K562 (cell line): ENCODE results near the gene TAF1A. TPM values are rescaled to one million over a fixed set of nuclear protein-coding genes. Genes with fewer than 3 reads are reported as not detected.

Experiments used
- ATAC-seq: fragments of 200-7000 bp; cut with Tn5 transposase; 3 replicates; pipeline ENCODE4 v1.9.1; 2020; ENCODE audit warnings: moderate library complexity
- BruUV-seq: library from RNA; stranded (reverse); fragments of 400-500 nt; replicated peaks from 2 replicates; lab custom pipeline; 2021; lab: Mats Ljungman, UMichigan
- CTCF ChIA-PET: fragments of 300-600 bp; formaldehyde crosslinking; extraction: SDS; loops from one replicate; lab custom pipeline; 2021; ENCODE audit warnings: low intra/inter-chr PET ratio; lab: Yijun Ruan, JAX
- POLR2A ChIA-PET: fragments of 300-600, 350-650 bp; sonication (Branson Sonifier 250); formaldehyde crosslinking; extraction: SDS; loops from one replicate; lab custom pipeline; 2021; ENCODE audit warnings: antibody characterized with exemption, inconsistent platforms; lab: Yijun Ruan, JAX
- DNase-seq, 4 experiments: peaks; one replicate each; pipeline versions ENCODE4 v3.0.0 to v3.0.0-alpha.2; 2011 to 2018; ENCODE audit warnings: low spot score in 3 of 4, mixed read lengths in 3 of 4; ENCODE audit errors: extremely low read depth in 1 of 4
- FAIRE-seq: peaks from 2 replicates; lab custom pipeline; 2011; peaks lifted over from hg19 to GRCh38; lab: Jason Lieb, UNC
- H2AFZ ChIP-seq: 2 replicates; pipeline ENCODE4 v1.6.0; 2011; ENCODE audit warnings: low read depth, low read length, control low read depth, inconsistent platforms
- H3K27ac ChIP-seq: fragments of 200-600 bp; 3 replicates; pipeline ENCODE4 v1.8.0; 2011; ENCODE audit warnings: low read depth, mild to moderate bottlenecking, control low read depth, inconsistent platforms, low read length, moderate library complexity, mixed read lengths; ENCODE audit errors: extremely low read depth
- H3K27me3 ChIP-seq, 2 experiments: fragments of 300-600 bp in 1 of 2; 2 replicates in 1 of 2; 3 replicates in 1 of 2; pipeline versions ENCODE4 v1.6.0 to v1.8.0; 2011; ENCODE audit warnings: inconsistent platforms in 2 of 2, low read length in 2 of 2, mild to moderate bottlenecking in 1 of 2, mixed read lengths in 1 of 2, moderate library complexity in 1 of 2; ENCODE audit not compliant: control insufficient read depth in 2 of 2, insufficient read depth in 2 of 2
- H3K36me3 ChIP-seq: fragments of 300-600 bp; 3 replicates; pipeline ENCODE4 v1.8.0; 2011; ENCODE audit warnings: mild to moderate bottlenecking, low read length, inconsistent platforms; ENCODE audit not compliant: control insufficient read depth, insufficient read depth
- H3K4me1 ChIP-seq, 2 experiments: fragments of 200-600 bp in 1 of 2; replicated peaks in 1 of 2; 2 replicates in 1 of 2; 3 replicates in 1 of 2; pipeline versions ENCODE4 v1.5.1 to v1.8.0; 2011; ENCODE audit warnings: inconsistent platforms in 2 of 2, low read length in 2 of 2, mild to moderate bottlenecking in 1 of 2, mixed read lengths in 1 of 2, moderate library complexity in 1 of 2; ENCODE audit not compliant: control insufficient read depth in 2 of 2, insufficient read depth in 2 of 2
- H3K4me2 ChIP-seq: 2 replicates; pipeline ENCODE4 v1.6.1; 2011; ENCODE audit warnings: low read length, control low read depth, inconsistent platforms, mixed read lengths; ENCODE audit not compliant: insufficient read depth
- H3K4me3 ChIP-seq: fragments of 200-600 bp; sonication (generic), shearing (Covaris generic); 2 replicates; pipeline ENCODE4 v1.5.1; 2016; ENCODE audit warnings: control low read depth, inconsistent platforms
- H3K79me2 ChIP-seq: fragments of 200-600 bp; 3 replicates; pipeline ENCODE4 v1.8.0; 2011; ENCODE audit warnings: low read length, inconsistent platforms; ENCODE audit not compliant: control insufficient read depth, insufficient read depth
- H3K9ac ChIP-seq, 2 experiments: 2 replicates each; pipeline versions ENCODE4 v1.6.0 to v1.6.1; 2011; ENCODE audit warnings: low read depth in 2 of 2, low read length in 2 of 2, control low read depth in 1 of 2, inconsistent platforms in 1 of 2, mild to moderate bottlenecking in 1 of 2, mixed read lengths in 1 of 2; ENCODE audit not compliant: insufficient read depth in 1 of 2
- H3K9me1 ChIP-seq: one replicate; pipeline ENCODE4 v1.6.0; 2011; ENCODE audit warnings: inconsistent platforms, mild to moderate bottlenecking, low read length, moderate library complexity; ENCODE audit not compliant: control insufficient read depth, insufficient read depth
- H3K9me3 ChIP-seq: replicated peaks from 2 replicates; pipeline ENCODE4 v1.5.1; 2011; ENCODE audit warnings: low read depth, low read length, inconsistent platforms; ENCODE audit not compliant: control insufficient read depth, insufficient read depth
- H4K20me1 ChIP-seq: replicated peaks from 2 replicates; pipeline ENCODE4 v1.6.1; 2011; ENCODE audit warnings: low read length, inconsistent platforms, mixed read lengths; ENCODE audit not compliant: control insufficient read depth, insufficient read depth
- ADNP ChIP-seq: fragments of 200-800 bp; sonication (Bioruptor generic); IDR thresholded peaks from 2 replicates; pipeline ENCODE4 v1.6.1; 2016; ENCODE audit warnings: missing genetic modification characterization, missing compliant biosample characterization
- GTF2A2 ChIP-seq: IDR thresholded peaks from 2 replicates; pipeline ENCODE4 v1.6.1; 2016; ENCODE audit warnings: mild to moderate bottlenecking, missing genetic modification characterization, missing compliant biosample characterization
- HDAC3 ChIP-seq: fragments of 450-650 bp; IDR thresholded peaks from 2 replicates; pipeline ENCODE4 v1.6.1; 2018; ENCODE audit warnings: borderline replicate concordance, mild to moderate bottlenecking, moderate library complexity; ENCODE audit not compliant: partially characterized antibody
- HNRNPLL ChIP-seq: fragments of 200-400 bp; formaldehyde crosslinking; IDR thresholded peaks from 2 replicates; pipeline ENCODE4 v1.6.1; 2017; ENCODE audit warnings: low read length, low read depth, mild to moderate bottlenecking; ENCODE audit not compliant: poor library complexity, severe bottlenecking
- KAT2B ChIP-seq: IDR thresholded peaks from one replicate; pipeline ENCODE4 v1.6.1; 2012; ENCODE audit warnings: low read depth, mild to moderate bottlenecking, control low read depth, inconsistent platforms, low read length, moderate library complexity
- LCOR ChIP-seq: sonication (generic); formaldehyde crosslinking; IDR thresholded peaks from 2 replicates; pipeline ENCODE4 v1.8.0; 2022; ENCODE audit warnings: mild to moderate bottlenecking, missing genetic modification reagents
- NCOA6 ChIP-seq: fragments of 450-650 bp; IDR thresholded peaks from 2 replicates; pipeline ENCODE4 v1.6.1; 2017; ENCODE audit warnings: mild to moderate bottlenecking
- NRF1 ChIP-seq, 2 experiments: fragments of 450-650 bp; IDR thresholded peaks in 1 of 2; conservative IDR thresholded peaks in 1 of 2; 2 replicates each; pipeline ENCODE4 v1.6.1; 2014; ENCODE audit warnings: mild to moderate bottlenecking in 2 of 2
- PHF8 ChIP-seq: fragments of 200-600 bp; sonication (generic); IDR thresholded peaks from 2 replicates; pipeline ENCODE4 v1.6.1; 2012; ENCODE audit warnings: mixed run types, mild to moderate bottlenecking, inconsistent platforms, low read length, moderate library complexity, borderline replicate concordance
- TCF15 ChIP-seq: fragments of 250-450 bp; sonication (Bioruptor Pico); IDR thresholded peaks from 2 replicates; pipeline ENCODE4 v1.8.0; 2022; ENCODE audit warnings: moderate library complexity, mild to moderate bottlenecking, inconsistent platforms
- ZNF224 ChIP-seq: sonication (generic); formaldehyde crosslinking; IDR thresholded peaks from 2 replicates; pipeline ENCODE4 v1.8.0; 2022; ENCODE audit warnings: mild to moderate bottlenecking, missing genetic modification reagents
- ZNF24 ChIP-seq: fragments of 450-650 bp; IDR thresholded peaks from 2 replicates; pipeline ENCODE4 v1.6.1; 2016
- ZNF280B ChIP-seq: fragments of 250-450 bp; sonication (Bioruptor Pico); IDR thresholded peaks from 2 replicates; pipeline ENCODE4 v1.5.1; 2021; ENCODE audit warnings: mild to moderate bottlenecking
- ZNF695 ChIP-seq: fragments of 450-650 bp; formaldehyde crosslinking; IDR thresholded peaks from 2 replicates; pipeline ENCODE4 v1.4.0; 2020; ENCODE audit warnings: mild to moderate bottlenecking, moderate library complexity
- WGBS: fragments of 100-300 bp; shearing (Covaris generic); methylation state at CpG from one replicate; pipeline ENCODE4 v1.1.6; 2016; ENCODE audit warnings: low coverage, mixed read lengths; ENCODE audit not compliant: insufficient coverage; ENCODE audit errors: missing lambda C conversion rate; 5-methylcytosine and 5-hydroxymethylcytosine counted together
- in situ Hi-C: fragments of 300-500 bp; cut with MboI; formaldehyde crosslinking; loops from 4 replicates; pipeline ENCODE4 v1.15.0; 2018; ENCODE audit warnings: inconsistent platforms, mixed read lengths
- intact Hi-C: fragments of 100-400 bp; cut with micrococcal nuclease; formaldehyde crosslinking; loops from 2 replicates; pipeline ENCODE4 v1.14.2; 2022
- polyA plus RNA-seq, 8 experiments: library from polyadenylated mRNA; depleted of rRNA in 4 of 8; stranded (reverse) in 5 of 8; unstranded in 3 of 8; fragments of >200 nt; fragmentation: Nextera tagmentation in 2 of 8; fragmentation: Illumina TruSeq in 1 of 8; extraction: Ambion mirVana in 2 of 8; extraction: Trizol in 1 of 8; gene quantifications; 2 replicates each; pipeline versions ENCODE4 v1.2.1 to v1.2.3, GENCODE V29; 2011 to 2014; ENCODE audit warnings: inconsistent platforms in 1 of 8, missing spikeins in 1 of 8
- total RNA-seq, 7 experiments: library from RNA; depleted of rRNA in 6 of 7; stranded (reverse); fragments of >200 nt in 6 of 7; fragmentation: Illumina TruSeq in 2 of 7; extraction: Trizol in 2 of 7; gene quantifications; 2 replicates each; pipeline versions ENCODE4 v1.2.1 to v1.2.3, GENCODE V29; 2011 to 2021; ENCODE audit warnings: low replicate concordance in 1 of 7
- TF ChIP-seq, protein P1 (sequence below): sonication (generic); formaldehyde crosslinking; IDR thresholded peaks from 2 replicates; pipeline ENCODE4 v1.8.1; 2023; ENCODE audit warnings: mild to moderate bottlenecking, missing genetic modification reagents
- TF ChIP-seq, protein P2 (sequence below), 2 experiments: fragments of 450-650 bp; conservative IDR thresholded peaks; 2 replicates each; pipeline ENCODE4 v1.6.1; 2017; ENCODE audit warnings: mild to moderate bottlenecking in 2 of 2, moderate library complexity in 2 of 2

The TAF1A gene
- total and polyA plus RNA-seq, 9 of the 15 experiments (the other 6 are each of a cell fraction or from before 2014, with no cell fraction given): 17.8 to 36.8 (median 25.3) TPM

GRCh38 chr1:222631611-222632208 is 42.0 kb upstream of the TAF1A start:
- H3K9me3 ChIP-seq: no peaks in the 10 kb centered on the region
- H3K79me2 ChIP-seq: no peaks in the 10 kb centered on the region
- no peak overlapping the region for H3K4me3 ChIP-seq
- H3K36me3 ChIP-seq: peaks cover 91% of the 10 kb centered on the region
- H4K20me1 ChIP-seq: no peaks in the 10 kb centered on the region
- in situ Hi-C loops: loop anchor here (5.0 kb wide), 1 partner anchor 164 kb away; no protein-coding TSS in a partner anchor
- ATAC-seq: no peak
- intact Hi-C loops: loop anchor here (5.0 kb wide), 1 partner anchor 89 kb away; no protein-coding TSS in a partner anchor
- no peaks in the 10 kb centered on the region for H3K4me1 ChIP-seq
- no peak overlapping the region for H3K4me2 ChIP-seq
- H3K27me3 ChIP-seq: no peaks in the 10 kb centered on the region
- no peak overlapping the region for H3K9ac ChIP-seq
- H2AFZ ChIP-seq: no peak overlapping the region
- FAIRE-seq: no peak
- no peak for DNase-seq
- 88% methylated on average over 3 of the region's 3 CpGs for WGBS
- no peaks in the 10 kb centered on the region for H3K9me1 ChIP-seq
- H3K27ac ChIP-seq: no peak overlapping the region
- ChIA-PET POLR2A (interaction anchor here (1.0 kb wide), 1 partner anchor 42 kb away, joined by 3 read pairs; the partner anchor contains the start of gene TAF1A), CTCF (no interaction called here)
- no TSS peak for BruUV-seq
- TF ChIP-seq ZNF24: no peak
- TF ChIP-seq ADNP (tag): no peak
- TF ChIP-seq, protein P1, sequence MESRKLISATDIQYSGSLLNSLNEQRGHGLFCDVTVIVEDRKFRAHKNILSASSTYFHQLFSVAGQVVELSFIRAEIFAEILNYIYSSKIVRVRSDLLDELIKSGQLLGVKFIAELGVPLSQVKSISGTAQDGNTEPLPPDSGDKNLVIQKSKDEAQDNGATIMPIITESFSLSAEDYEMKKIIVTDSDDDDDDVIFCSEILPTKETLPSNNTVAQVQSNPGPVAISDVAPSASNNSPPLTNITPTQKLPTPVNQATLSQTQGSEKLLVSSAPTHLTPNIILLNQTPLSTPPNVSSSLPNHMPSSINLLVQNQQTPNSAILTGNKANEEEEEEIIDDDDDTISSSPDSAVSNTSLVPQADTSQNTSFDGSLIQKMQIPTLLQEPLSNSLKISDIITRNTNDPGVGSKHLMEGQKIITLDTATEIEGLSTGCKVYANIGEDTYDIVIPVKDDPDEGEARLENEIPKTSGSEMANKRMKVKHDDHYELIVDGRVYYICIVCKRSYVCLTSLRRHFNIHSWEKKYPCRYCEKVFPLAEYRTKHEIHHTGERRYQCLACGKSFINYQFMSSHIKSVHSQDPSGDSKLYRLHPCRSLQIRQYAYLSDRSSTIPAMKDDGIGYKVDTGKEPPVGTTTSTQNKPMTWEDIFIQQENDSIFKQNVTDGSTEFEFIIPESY: no peak
- TF ChIP-seq, protein P2, sequence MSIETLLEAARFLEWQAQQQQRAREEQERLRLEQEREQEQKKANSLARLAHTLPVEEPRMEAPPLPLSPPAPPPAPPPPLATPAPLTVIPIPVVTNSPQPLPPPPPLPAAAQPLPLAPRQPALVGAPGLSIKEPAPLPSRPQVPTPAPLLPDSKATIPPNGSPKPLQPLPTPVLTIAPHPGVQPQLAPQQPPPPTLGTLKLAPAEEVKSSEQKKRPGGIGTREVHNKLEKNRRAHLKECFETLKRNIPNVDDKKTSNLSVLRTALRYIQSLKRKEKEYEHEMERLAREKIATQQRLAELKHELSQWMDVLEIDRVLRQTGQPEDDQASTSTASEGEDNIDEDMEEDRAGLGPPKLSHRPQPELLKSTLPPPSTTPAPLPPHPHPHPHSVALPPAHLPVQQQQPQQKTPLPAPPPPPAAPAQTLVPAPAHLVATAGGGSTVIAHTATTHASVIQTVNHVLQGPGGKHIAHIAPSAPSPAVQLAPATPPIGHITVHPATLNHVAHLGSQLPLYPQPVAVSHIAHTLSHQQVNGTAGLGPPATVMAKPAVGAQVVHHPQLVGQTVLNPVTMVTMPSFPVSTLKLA (conservative IDR thresholded peaks at IDR 0.05): no peak
- no peak for TF ChIP-seq GTF2A2 (tag)
- no peak for TF ChIP-seq ZNF695
- TF ChIP-seq LCOR: no peak
- TF ChIP-seq NRF1 (conservative IDR thresholded peaks at IDR 0.05 in 1 of 2, IDR thresholded peaks at IDR 0.05 in 1 of 2): no peak
- TF ChIP-seq TCF15: no peak
- TF ChIP-seq NCOA6: no peak
- no peak for TF ChIP-seq HNRNPLL
- TF ChIP-seq HDAC3: no peak
- TF ChIP-seq ZNF224 (CRISPR knock-in tag): no peak
- no peak for TF ChIP-seq KAT2B
- TF ChIP-seq ZNF280B (CRISPR knock-in tag): no peak
- TF ChIP-seq PHF8: no peak
